ENCODE data around the gene CALHM3. TPM values are rescaled to one million over a fixed set of nuclear protein-coding genes. Genes with fewer than 3 reads are reported as not detected.
A peak's percentile ranks its signal among the peaks of the same experiment; 100 is the strongest.

Gene CALHM3
- total and polyA plus RNA-seq, 2 of the 13 experiments (the other 11 are each of a cell fraction or from before 2014, with no cell fraction given) = not detected

- TF ChIP-seq, protein P1, sequence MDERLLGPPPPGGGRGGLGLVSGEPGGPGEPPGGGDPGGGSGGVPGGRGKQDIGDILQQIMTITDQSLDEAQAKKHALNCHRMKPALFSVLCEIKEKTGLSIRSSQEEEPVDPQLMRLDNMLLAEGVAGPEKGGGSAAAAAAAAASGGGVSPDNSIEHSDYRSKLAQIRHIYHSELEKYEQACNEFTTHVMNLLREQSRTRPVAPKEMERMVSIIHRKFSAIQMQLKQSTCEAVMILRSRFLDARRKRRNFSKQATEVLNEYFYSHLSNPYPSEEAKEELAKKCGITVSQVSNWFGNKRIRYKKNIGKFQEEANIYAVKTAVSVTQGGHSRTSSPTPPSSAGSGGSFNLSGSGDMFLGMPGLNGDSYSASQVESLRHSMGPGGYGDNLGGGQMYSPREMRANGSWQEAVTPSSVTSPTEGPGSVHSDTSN (CRISPR knock-in tag; IDR thresholded peaks at IDR 0.05) = no peak
- 0 out of 2 replicates have a peak, but pooled peaks have one; percentile 32 for TF ChIP-seq DRAP1 (CRISPR knock-in tag; IDR thresholded peaks at IDR 0.05)
- TF ChIP-seq MLX (CRISPR knock-in tag; IDR thresholded peaks at IDR 0.05) = peak; percentile 67
- 0 out of 2 replicates have a peak, but pooled peaks have one; percentile 42 for TF ChIP-seq ZNF431 (CRISPR knock-in tag; IDR thresholded peaks at IDR 0.05; ENCODE audit: borderline replicate concordance, low read depth)
- TF ChIP-seq, protein P2, sequence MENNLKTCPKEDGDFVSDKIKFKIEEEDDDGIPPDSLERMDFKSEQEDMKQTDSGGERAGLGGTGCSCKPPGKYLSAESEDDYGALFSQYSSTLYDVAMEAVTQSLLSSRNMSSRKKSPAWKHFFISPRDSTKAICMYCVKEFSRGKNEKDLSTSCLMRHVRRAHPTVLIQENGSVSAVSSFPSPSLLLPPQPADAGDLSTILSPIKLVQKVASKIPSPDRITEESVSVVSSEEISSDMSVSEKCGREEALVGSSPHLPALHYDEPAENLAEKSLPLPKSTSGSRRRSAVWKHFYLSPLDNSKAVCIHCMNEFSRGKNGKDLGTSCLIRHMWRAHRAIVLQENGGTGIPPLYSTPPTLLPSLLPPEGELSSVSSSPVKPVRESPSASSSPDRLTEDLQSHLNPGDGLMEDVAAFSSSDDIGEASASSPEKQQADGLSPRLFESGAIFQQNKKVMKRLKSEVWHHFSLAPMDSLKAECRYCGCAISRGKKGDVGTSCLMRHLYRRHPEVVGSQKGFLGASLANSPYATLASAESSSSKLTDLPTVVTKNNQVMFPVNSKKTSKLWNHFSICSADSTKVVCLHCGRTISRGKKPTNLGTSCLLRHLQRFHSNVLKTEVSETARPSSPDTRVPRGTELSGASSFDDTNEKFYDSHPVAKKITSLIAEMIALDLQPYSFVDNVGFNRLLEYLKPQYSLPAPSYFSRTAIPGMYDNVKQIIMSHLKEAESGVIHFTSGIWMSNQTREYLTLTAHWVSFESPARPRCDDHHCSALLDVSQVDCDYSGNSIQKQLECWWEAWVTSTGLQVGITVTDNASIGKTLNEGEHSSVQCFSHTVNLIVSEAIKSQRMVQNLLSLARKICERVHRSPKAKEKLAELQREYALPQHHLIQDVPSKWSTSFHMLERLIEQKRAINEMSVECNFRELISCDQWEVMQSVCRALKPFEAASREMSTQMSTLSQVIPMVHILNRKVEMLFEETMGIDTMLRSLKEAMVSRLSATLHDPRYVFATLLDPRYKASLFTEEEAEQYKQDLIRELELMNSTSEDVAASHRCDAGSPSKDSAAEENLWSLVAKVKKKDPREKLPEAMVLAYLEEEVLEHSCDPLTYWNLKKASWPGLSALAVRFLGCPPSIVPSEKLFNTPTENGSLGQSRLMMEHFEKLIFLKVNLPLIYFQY (CRISPR knock-in tag; IDR thresholded peaks at IDR 0.05; ENCODE audit: borderline replicate concordance) = no peak
- peak; percentile 50; the same call in 1 of the 2 replicates for TF ChIP-seq IRF2 (CRISPR knock-in tag; IDR thresholded peaks at IDR 0.05)
- TF ChIP-seq, protein P3, sequence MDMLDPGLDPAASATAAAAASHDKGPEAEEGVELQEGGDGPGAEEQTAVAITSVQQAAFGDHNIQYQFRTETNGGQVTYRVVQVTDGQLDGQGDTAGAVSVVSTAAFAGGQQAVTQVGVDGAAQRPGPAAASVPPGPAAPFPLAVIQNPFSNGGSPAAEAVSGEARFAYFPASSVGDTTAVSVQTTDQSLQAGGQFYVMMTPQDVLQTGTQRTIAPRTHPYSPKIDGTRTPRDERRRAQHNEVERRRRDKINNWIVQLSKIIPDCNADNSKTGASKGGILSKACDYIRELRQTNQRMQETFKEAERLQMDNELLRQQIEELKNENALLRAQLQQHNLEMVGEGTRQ (IDR thresholded peaks at IDR 0.05; ENCODE audit: low read depth, low read length) = peak; percentile 6; the same call in 1 of the 2 replicates
- TF ChIP-seq, protein P3 (CRISPR knock-in tag; IDR thresholded peaks at IDR 0.05; ENCODE audit: borderline replicate concordance) = no peak
- TF ChIP-seq MAFF (IDR thresholded peaks at IDR 0.05; ENCODE audit: low read depth, low read length) = peak; percentile 47
- TF ChIP-seq, protein P4, sequence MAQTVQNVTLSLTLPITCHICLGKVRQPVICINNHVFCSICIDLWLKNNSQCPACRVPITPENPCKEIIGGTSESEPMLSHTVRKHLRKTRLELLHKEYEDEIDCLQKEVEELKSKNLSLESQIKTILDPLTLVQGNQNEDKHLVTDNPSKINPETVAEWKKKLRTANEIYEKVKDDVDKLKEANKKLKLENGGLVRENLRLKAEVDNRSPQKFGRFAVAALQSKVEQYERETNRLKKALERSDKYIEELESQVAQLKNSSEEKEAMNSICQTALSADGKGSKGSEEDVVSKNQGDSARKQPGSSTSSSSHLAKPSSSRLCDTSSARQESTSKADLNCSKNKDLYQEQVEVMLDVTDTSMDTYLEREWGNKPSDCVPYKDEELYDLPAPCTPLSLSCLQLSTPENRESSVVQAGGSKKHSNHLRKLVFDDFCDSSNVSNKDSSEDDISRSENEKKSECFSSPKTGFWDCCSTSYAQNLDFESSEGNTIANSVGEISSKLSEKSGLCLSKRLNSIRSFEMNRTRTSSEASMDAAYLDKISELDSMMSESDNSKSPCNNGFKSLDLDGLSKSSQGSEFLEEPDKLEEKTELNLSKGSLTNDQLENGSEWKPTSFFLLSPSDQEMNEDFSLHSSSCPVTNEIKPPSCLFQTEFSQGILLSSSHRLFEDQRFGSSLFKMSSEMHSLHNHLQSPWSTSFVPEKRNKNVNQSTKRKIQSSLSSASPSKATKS (CRISPR knock-in tag; IDR thresholded peaks at IDR 0.05) = no peak
- TF ChIP-seq IKZF5 (CRISPR knock-in tag; IDR thresholded peaks at IDR 0.05) = peak; percentile 75
- TF ChIP-seq GATAD2A (CRISPR knock-in tag; IDR thresholded peaks at IDR 0.05) = peak; percentile 92
- no peak for TF ChIP-seq ZSCAN20 (CRISPR knock-in tag; IDR thresholded peaks at IDR 0.05; ENCODE audit: borderline replicate concordance)
- TF ChIP-seq BHLHE40 (IDR thresholded peaks at IDR 0.05; ENCODE audit: low read length) = peak; percentile 89
- TF ChIP-seq ZNF792 (CRISPR knock-in tag; IDR thresholded peaks at IDR 0.05) = peak; percentile 38; the same call in 1 of the 2 replicates
- TF ChIP-seq DNMT1 (CRISPR knock-in tag; IDR thresholded peaks at IDR 0.05) = no peak
Measured at GRCh38 chr10:103504181-103504783, 25.2 kb upstream of the CALHM3 start (continued).
